Activated naive CD8-positive, alpha-beta T cell treated with anti-CD3 and anti-CD28 coated beads, Interleukin-2, amount 10 ng/mL, durations not matched to agents 7 days and 5 days (primary cell): Measurements from ENCODE around the gene MRPL41. TPM values are rescaled to one million over a fixed set of nuclear protein-coding genes. Genes with fewer than 3 reads are reported as not detected.
A peak's percentile ranks its signal among the peaks of the same experiment; 100 is the strongest.
"Not testable (repeated sequence)": the region's sequence is repeated elsewhere in the genome, so short reads cannot be mapped to it uniquely, and the experiment has no call there.

Source experiments
- ATAC-seq: fragments of 150-1000 bp; cut with Tn5 transposase; one replicate; pipeline ENCODE4 v1.10.0; 2021; ENCODE audit warnings: low read depth, moderate library complexity
- POLR2A ChIA-PET: fragments of 350-600 bp; sonication (Branson Sonifier 250); formaldehyde crosslinking; loops from one replicate; lab custom pipeline; 2021; ENCODE audit warnings: antibody characterized with exemption; lab: Charles Lee
- DNase-seq: peaks from one replicate; pipeline ENCODE4 v3.0.0; 2021
- H3K27ac Mint-ChIP-seq: one replicate; pipeline ENCODE4 v1.8.0; 2022; ENCODE audit warnings: mild to moderate bottlenecking, mixed read lengths
- H3K27me3 Mint-ChIP-seq: one replicate; pipeline ENCODE4 v1.8.0; 2022; ENCODE audit warnings: mild to moderate bottlenecking, moderate library complexity, mixed read lengths
- H3K36me3 Mint-ChIP-seq: one replicate; pipeline ENCODE4 v1.8.0; 2021; ENCODE audit warnings: mild to moderate bottlenecking, mixed read lengths
- H3K4me1 Mint-ChIP-seq: one replicate; pipeline ENCODE4 v1.8.0; 2021; ENCODE audit warnings: mixed read lengths
- H3K4me3 Mint-ChIP-seq: one replicate; pipeline ENCODE4 v1.8.0; 2022; ENCODE audit warnings: mild to moderate bottlenecking, moderate library complexity, mixed read lengths
- H3K9me3 Mint-ChIP-seq: one replicate; pipeline ENCODE4 v1.8.0; 2021; ENCODE audit warnings: mixed read lengths
- total RNA-seq, 2 experiments: library from RNA; stranded (reverse); gene quantifications; one replicate each; pipeline ENCODE4 v1.2.3, GENCODE V29; 2021

The MRPL41 gene
- total RNA-seq, 2 experiments from 2014 or later = 58.8 to 64.4 TPM

DNA sequence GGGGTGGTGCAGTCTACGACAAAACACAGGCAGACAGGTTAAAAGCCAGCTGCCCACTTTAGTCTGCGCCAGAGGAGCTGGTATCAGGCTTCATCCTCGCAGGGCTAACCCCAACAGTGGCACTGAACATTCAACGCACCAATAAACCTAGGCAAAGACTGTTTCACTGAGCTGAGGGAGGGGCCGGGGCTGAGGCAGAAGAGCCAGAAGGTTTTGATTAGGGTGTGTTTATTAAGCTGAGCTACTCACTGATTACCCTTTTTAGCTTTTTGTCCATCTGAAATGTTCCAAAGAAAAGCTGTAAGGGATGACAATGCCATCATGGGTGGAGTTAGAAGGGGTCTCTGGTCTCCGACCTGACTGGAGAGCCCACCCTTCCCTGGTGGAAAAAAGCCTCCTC is 37.2 kb downstream of the MRPL41 start:
- H3K4me3 Mint-ChIP-seq = peak overlapping the region; percentile 88
- no peaks in the 10 kb centered on the region for H3K9me3 Mint-ChIP-seq
- no peak for DNase-seq
- no peaks in the 10 kb centered on the region for H3K27me3 Mint-ChIP-seq
- no peak overlapping the region for H3K27ac Mint-ChIP-seq
- peaks cover 11% of the 10 kb centered on the region for H3K4me1 Mint-ChIP-seq
- H3K36me3 Mint-ChIP-seq = peaks cover 8% of the 10 kb centered on the region
- no peak for ATAC-seq
- POLR2A ChIA-PET = interaction anchor here (1.2 kb wide), 1 partner anchor 37 kb away, joined by 5 read pairs; the partner anchor contains the start of gene MRPL41

DNA sequence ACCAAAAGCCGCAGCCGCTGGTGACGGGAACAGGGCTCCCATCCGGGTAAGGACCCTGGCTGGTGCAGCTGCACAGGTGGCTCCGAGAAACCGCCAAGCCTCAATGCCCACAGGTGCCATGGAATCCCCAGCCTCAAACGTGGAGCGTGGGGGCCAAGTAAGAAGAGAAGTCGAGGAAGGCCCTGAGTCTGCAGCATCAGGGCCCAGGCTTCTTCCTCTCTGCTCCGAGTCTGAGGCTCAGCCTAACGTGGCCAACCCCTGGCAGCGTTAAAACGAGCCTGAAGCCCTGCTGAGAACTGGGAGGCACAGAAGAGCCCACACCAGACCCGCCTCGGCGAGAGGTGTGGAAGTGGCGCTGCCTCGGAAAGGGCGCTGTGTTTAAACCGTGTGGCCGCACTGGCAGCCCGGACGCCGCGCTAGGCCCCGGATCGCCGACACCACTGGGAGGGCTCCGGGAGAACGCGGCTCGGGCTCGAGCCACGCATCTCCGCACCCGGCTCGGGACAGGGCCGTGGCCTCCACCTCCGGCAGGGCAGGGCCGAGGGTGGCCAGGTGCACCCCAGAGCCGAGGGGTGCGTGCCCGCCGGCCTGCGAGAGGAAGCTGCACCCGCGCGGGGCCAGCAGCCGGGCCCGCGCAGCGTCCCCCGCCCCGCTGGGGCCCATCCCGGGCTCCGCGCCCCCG is 37.9 kb downstream of the MRPL41 start:
- peak overlapping the region; percentile 76 for H3K27ac Mint-ChIP-seq

GRCh38 chr9:137590123-137590468 is 38.4 kb downstream of the MRPL41 start:
- H3K36me3 Mint-ChIP-seq = peaks cover 8% of the 10 kb centered on the region
- no peak for ATAC-seq
- POLR2A ChIA-PET = interaction anchor here (1.2 to 1.8 kb wide), 6 partner anchors 12 to 40 kb away, joined by 3 to 7 read pairs (median 4); partner anchors contain the start of genes ARRDC1, EHMT1, MRPL41 and PNPLA7
- H3K9me3 Mint-ChIP-seq = no peaks in the 10 kb centered on the region
- no peak for DNase-seq
- H3K27me3 Mint-ChIP-seq = no peaks in the 10 kb centered on the region
- no peak overlapping the region for H3K27ac Mint-ChIP-seq
- no peak overlapping the region for H3K4me3 Mint-ChIP-seq
- H3K4me1 Mint-ChIP-seq = peaks cover 11% of the 10 kb centered on the region

More for the DNA sequence above, 37.9 kb downstream of the MRPL41 start:
- ATAC-seq (peak; percentile 6), DNase-seq (peak; percentile 60)
- H3K4me1 Mint-ChIP-seq = peaks cover 11% of the 10 kb centered on the region
- peak overlapping the region; percentile 88 for H3K4me3 Mint-ChIP-seq
- peaks cover 8% of the 10 kb centered on the region for H3K36me3 Mint-ChIP-seq
- POLR2A ChIA-PET = interaction anchor here (1.2 kb wide), 1 partner anchor 38 kb away, joined by 5 read pairs; the partner anchor contains the start of gene MRPL41
- no peaks in the 10 kb centered on the region for H3K27me3 Mint-ChIP-seq
- H3K9me3 Mint-ChIP-seq = no peaks in the 10 kb centered on the region

GRCh38 chr9:137590469-137591383 is 39.0 kb downstream of the MRPL41 start, which contains the start of gene ZMYND19:
ZMYND19 (minus strand) TSS chr9:137590512; CDS start chr9:137590263, 249 bp downstream.
- POLR2A ChIA-PET = interaction anchor here (0.7 to 1.8 kb wide), 7 partner anchors 12 to 724 kb away, joined by 3 to 7 read pairs (median 5); partner anchors contain the start of genes ARRDC1, EDF1, EHMT1 and MRPL41
- Mint-ChIP-seq H3K27ac (peak within 1 kb of the TSS; percentile 88), H3K9me3 (no peaks in the 10 kb centered on the region), H3K27me3 (peaks cover 1% of the 10 kb centered on the region), H3K4me3 (peak within 1 kb of the TSS; percentile 98), H3K36me3 (peaks cover 8% of the 10 kb centered on the region), H3K4me1 (peaks cover 11% of the 10 kb centered on the region)
- DNase-seq (peak; percentile 97), ATAC-seq (peak; percentile 97)

DNA sequence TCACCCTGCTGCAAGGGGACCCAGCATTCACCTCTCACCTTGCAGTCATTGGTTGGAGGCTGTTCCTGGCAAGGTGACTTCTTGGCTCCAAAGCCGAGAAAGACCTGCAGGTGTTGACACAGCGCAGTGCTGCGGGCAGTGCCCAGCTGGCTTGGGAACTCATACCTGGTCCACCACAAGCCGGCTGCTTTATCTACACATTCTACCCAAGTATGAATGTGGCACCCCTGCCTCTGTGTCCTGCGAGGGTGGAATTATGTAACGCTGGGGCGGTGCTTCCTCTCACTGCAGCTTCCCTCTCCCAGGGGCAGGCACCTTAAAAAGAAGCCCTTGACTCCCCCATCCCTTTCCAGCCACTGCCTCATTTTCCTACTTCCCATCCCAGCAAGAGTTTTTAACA is 41.1 kb downstream of the MRPL41 start:
- Mint-ChIP-seq H3K27me3 (peaks cover 2% of the 10 kb centered on the region), H3K4me1 (peaks cover 11% of the 10 kb centered on the region), H3K36me3 (peaks cover 5% of the 10 kb centered on the region), H3K27ac (no peak overlapping the region), H3K9me3 (no peaks in the 10 kb centered on the region), H3K4me3 (no peak overlapping the region)
- DNase-seq (no peak), ATAC-seq (no peak)
- POLR2A ChIA-PET = interaction anchor here (0.5 kb wide), 1 partner anchor 19 kb away, joined by 3 read pairs; no protein-coding TSS in a partner anchor

GRCh38 chr9:137593176-137593575 is 41.5 kb downstream of the MRPL41 start:
- POLR2A ChIA-PET = no interaction called here
- Mint-ChIP-seq H3K9me3 (no peaks in the 10 kb centered on the region), H3K4me3 (no peak overlapping the region)

DNA sequence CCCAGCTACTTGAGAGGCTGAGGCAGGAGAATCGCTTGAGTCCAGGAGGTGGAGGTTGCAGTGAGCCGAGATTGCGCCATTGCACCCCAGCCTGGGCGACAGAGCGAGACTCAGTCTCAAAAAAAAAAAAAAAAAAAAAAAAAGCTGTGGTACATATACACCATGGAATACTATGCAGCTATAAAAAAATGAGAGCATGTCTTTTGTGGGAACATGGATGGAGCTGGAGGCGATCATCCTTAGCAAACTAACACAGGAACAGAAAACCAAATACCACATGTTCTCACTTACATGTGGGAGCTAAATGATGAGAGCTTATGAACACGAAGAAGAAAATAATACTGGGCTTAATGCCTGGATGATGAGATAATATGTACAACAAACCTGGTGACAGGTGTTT is 44.9 kb downstream of the MRPL41 start:
- H3K36me3 Mint-ChIP-seq, H3K27ac Mint-ChIP-seq, ATAC-seq, DNase-seq, H3K4me3 Mint-ChIP-seq, H3K27me3 Mint-ChIP-seq, H3K9me3 Mint-ChIP-seq, H3K4me1 Mint-ChIP-seq: not testable (repeated sequence)
- POLR2A ChIA-PET = interaction anchor here (0.7 kb wide), 1 partner anchor 9 kb away, joined by 6 read pairs; no protein-coding TSS in a partner anchor

More at GRCh38 chr9:137593176-137593575, 41.5 kb downstream of the MRPL41 start:
- no peak for DNase-seq
- no peak for ATAC-seq
- Mint-ChIP-seq H3K27me3 (peaks cover 2% of the 10 kb centered on the region), H3K4me1 (peaks cover 8% of the 10 kb centered on the region), H3K36me3 (peaks cover 1% of the 10 kb centered on the region), H3K27ac (no peak overlapping the region)

- ATAC-seq (no peak), DNase-seq (no peak)
- Mint-ChIP-seq H3K4me1 (peaks cover 14% of the 10 kb centered on the region), H3K27ac (no peak overlapping the region), H3K36me3 (no peaks in the 10 kb centered on the region), H3K9me3 (no peaks in the 10 kb centered on the region), H3K27me3 (peaks cover 4% of the 10 kb centered on the region), H3K4me3 (no peak overlapping the region)
- POLR2A ChIA-PET = no interaction called here
These were observed 47.3 kb downstream of the MRPL41 start for GRCh38 chr9:137598943-137599342.

Other genes starting within 250 kb of the MRPL41 start
- gene NRARP, start 249.6 kb upstream of the MRPL41 start, total RNA-seq = 1 to 10 TPM; 1.2 to 1.7 TPM
- gene EXD3, start 128.7 kb upstream of the MRPL41 start, total RNA-seq = 10 to 100 TPM; 23.4 to 24.7 TPM
- gene NOXA1, start 128.5 kb upstream of the MRPL41 start, total RNA-seq = 1 to 10 TPM; 2.8 to 3.7 TPM
- not detected for gene ENTPD8, start 110.5 kb upstream of the MRPL41 start, total RNA-seq
- gene NSMF, start 92.5 kb upstream of the MRPL41 start, total RNA-seq = 10 to 100 TPM; 54.3 to 58.4 TPM
- 1 to 10 TPM; 5.6 to 7.0 TPM for gene PNPLA7, start 1.5 kb upstream of the MRPL41 start, total RNA-seq
- gene DPH7, start 27.0 kb downstream of the MRPL41 start, total RNA-seq = 10 to 100 TPM; 49.1 to 49.2 TPM
- 10 to 100 TPM; 31.3 to 33.0 TPM for gene ZMYND19, start 38.6 kb downstream of the MRPL41 start, total RNA-seq
- 10 to 100 TPM; 62.8 to 64.6 TPM for gene ARRDC1, start 53.8 kb downstream of the MRPL41 start, total RNA-seq
- gene EHMT1, start 67.1 kb downstream of the MRPL41 start, total RNA-seq = 100 to 1,000 TPM; 111 to 118 TPM